NB4 (cell line): ENCODE results near the gene SRXN1.

Source experiments
- CTCF ChIP-seq: IDR thresholded peaks from one replicate; pipeline ENCODE4 v1.5.1; 2012; ENCODE audit warnings: low read depth, low read length
- POLR2A ChIP-seq: IDR thresholded peaks from 2 replicates; pipeline ENCODE4 v1.6.1; 2011; ENCODE audit warnings: mild to moderate bottlenecking; ENCODE audit not compliant: insufficient read length; ENCODE audit errors: extremely low read depth

GRCh38 chr20:668638-669037 is 15.6 kb upstream of the SRXN1 start:
- no peak for TF ChIP-seq CTCF
- no peak for TF ChIP-seq POLR2A
